22Rv1 (cell line): ENCODE measurements around the gene LAMA5.

Experiments
- H3K27ac ChIP-seq: fragments of 450-650 bp; 2 replicates; pipeline ENCODE4 v1.5.1; 2017
- ZFX ChIP-seq: fragments of 450-650 bp; IDR thresholded peaks from 2 replicates; pipeline ENCODE4 v1.6.1; 2017; ENCODE audit warnings: antibody characterized with exemption, borderline replicate concordance
- TF ChIP-seq, protein P1 (sequence below): fragments of 450-650 bp; IDR thresholded peaks from 2 replicates; pipeline ENCODE4 v1.5.1; 2017; ENCODE audit warnings: mild to moderate bottlenecking

LAMA5 gene

DNA sequence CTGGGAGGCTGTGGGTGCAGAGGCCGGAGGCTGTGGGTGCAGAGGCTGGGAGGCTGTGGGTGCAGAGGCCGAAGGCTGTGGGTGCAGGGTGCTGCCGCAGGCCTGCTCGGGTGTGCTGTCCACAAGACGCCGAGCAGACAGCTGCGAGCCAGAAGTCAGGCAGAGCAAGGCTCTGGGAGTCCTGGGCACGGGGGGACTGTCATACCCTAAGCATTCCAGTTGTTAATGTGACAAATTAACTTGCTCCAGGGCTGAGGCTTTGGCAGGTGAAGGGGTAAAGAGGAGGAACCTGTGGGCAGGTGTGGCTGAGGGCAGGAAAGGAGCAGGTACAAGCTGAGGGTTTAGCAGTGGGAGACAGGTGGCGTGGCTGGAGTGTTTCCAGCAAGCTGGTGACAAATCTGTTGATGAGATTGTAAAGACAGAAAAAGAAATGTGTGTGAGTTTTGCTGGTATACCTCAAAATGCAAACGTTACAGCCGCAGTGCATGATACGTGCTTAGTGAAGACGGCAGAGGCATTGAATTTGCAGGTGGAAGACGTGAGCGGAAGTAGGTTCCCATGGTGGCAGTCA lies 78.5 kb downstream of the LAMA5 start:
- H3K27ac ChIP-seq = no peak overlapping the region
- TF ChIP-seq, protein P1, sequence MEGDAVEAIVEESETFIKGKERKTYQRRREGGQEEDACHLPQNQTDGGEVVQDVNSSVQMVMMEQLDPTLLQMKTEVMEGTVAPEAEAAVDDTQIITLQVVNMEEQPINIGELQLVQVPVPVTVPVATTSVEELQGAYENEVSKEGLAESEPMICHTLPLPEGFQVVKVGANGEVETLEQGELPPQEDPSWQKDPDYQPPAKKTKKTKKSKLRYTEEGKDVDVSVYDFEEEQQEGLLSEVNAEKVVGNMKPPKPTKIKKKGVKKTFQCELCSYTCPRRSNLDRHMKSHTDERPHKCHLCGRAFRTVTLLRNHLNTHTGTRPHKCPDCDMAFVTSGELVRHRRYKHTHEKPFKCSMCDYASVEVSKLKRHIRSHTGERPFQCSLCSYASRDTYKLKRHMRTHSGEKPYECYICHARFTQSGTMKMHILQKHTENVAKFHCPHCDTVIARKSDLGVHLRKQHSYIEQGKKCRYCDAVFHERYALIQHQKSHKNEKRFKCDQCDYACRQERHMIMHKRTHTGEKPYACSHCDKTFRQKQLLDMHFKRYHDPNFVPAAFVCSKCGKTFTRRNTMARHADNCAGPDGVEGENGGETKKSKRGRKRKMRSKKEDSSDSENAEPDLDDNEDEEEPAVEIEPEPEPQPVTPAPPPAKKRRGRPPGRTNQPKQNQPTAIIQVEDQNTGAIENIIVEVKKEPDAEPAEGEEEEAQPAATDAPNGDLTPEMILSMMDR = no peak
- no peak for TF ChIP-seq ZFX

DNA sequence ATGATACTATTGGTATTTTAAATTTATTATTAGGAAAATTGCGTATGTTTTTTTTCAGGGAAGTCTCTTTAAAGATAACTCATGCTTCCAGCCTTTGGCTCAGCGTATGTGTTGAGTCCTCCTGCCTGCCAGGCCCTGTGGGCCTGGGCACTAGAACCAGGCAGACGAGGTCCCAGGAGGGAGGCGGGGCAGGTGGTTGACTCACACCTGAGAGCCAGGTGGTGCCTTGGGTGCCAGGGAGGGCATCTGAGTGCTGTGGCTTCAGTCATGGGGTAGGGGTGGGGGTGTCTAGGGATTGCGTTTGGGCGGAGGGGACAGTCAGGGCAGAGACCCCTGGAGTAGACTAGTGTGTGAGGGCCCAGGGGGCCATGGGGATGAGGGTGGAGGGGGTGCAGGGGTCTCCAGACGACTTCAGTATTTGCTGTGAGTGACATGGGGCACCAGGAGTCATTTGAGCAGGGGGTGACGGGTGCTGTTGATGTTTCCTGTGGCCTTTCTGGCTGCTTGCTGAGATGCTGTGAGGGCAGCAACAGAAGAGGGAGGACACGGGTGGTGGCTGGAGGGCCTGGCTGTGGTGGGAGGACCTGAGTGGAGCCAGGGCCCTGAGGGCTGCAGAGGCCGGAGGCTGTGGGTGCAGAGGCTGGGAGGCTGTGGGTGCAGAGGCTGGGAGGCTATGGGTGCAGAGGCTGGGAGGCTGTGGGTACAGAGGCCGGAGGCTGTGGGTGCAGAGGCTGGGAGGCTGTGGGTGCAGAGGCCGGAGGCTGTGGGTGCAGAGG lies 79.2 kb downstream of the LAMA5 start:
- TF ChIP-seq ZFX = no peak
- TF ChIP-seq, protein P1 = no peak
- H3K27ac ChIP-seq = no peak overlapping the region

DNA sequence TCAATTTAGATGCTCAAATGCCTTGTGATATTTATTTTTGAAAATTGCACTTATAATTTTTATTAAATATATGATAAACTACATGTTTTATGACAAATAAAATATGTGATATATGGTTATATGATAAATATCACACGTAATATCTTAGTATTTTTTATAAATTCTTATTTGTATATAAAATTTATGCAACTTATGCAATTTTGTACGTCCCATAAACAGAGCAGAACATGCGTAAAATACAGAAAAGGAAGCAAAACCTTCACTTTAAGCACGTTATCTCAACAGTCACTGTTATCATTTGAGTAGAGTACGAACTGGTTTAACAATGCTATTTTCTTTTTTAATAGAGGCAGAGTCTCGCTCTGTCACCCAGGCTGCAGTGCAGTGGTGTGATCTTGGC lies 80.0 kb downstream of the LAMA5 start:
- TF ChIP-seq, protein P1 = no peak
- TF ChIP-seq ZFX = no peak
- no peak overlapping the region for H3K27ac ChIP-seq

DNA sequence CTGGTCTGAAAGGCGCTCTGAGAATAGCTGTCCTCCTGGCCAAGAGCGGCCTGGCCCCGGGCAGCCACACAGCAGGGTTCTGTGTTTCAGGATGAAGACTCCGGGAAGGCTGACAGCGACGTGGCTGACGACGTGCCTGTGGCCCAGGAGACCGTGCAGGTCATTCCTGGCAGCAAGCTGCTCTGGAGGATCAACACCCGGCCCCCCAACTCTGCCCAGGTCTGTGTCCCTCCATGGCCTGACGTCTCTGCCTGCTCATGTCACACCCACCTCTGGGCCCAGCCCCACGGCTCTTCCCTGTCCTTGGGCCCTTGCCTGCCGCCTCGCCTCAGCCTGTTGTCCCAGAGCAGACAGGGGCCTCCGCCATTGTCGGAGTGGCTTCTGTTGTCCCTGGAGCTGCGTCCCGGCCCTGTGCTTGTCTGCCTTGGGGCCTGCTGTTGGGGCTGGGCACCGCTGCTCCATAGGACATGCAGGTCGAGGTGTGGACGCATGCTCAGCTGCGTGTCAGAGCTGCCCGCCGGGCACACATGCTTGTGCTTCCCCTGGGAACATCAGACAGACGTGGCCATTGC lies 80.5 kb downstream of the LAMA5 start:
- H3K27ac ChIP-seq = no peak overlapping the region
- no peak for TF ChIP-seq ZFX
- TF ChIP-seq, protein P1 = no peak

DNA sequence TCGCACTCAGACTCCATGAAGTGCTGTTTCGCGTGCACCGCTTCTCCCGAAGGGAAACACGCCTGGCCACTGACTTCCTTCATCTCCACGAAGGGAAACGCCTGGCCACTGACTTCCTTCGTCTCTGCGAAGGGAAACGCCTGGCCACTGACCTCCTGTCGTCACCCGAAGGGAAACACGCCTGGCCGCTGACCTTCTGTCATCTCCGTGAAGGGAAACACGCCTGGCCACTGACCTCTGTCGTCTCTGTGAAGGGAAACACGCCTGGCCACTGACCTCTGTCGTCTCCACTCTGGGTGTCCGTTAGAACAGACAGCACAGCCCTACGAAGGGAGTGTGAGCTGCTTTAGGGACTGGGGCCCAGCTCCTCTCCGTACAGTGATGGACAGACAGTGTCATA lies 81.4 kb downstream of the LAMA5 start:
- H3K27ac ChIP-seq = no peak overlapping the region
- no peak for TF ChIP-seq ZFX
- TF ChIP-seq, protein P1 = no peak

DNA sequence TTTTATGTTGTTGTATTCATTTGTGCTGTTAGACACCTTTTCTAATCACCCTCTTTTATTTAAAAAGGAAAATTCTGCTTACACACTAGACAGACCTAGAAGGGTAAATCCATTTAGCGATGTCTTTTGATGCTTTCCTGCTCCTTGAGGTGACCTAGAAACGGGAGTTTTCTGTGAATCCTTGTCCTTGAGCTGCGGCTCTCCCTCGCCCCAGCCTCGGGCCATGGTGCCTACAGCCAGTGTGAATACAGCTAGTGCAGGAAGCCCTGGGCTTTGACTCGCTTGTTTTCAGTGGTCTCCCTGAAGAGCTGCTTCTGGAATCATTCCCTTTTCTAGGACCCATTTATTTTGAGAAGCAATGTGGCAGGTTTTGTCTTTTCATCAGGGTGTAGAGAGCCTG lies 82.0 kb downstream of the LAMA5 start:
- H3K27ac ChIP-seq = no peak overlapping the region
- TF ChIP-seq, protein P1 = no peak
- TF ChIP-seq ZFX = no peak

DNA sequence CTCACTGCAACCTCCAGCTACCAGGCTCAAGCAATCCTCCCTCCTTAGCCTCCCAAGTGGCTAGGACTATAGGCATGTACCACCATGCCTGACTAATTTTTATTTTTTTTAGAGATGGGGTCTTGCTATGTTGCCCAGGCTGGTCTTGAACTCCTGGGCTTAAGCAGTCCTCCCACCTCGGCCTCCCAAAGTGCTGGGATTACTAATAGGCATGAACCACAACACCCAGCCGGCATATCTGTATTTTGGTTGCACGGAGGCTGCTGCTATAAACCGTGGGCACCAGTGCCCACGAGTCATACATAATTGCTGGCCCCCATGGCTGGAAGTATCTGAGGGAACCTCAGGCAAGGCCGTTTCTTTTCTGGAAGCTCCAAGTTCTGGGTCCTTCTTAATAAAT lies 82.7 kb downstream of the LAMA5 start:
- no peak overlapping the region for H3K27ac ChIP-seq
- TF ChIP-seq, protein P1 = no peak
- TF ChIP-seq ZFX = no peak
